Measurements from ENCODE around the gene ADCY2.

DNA sequence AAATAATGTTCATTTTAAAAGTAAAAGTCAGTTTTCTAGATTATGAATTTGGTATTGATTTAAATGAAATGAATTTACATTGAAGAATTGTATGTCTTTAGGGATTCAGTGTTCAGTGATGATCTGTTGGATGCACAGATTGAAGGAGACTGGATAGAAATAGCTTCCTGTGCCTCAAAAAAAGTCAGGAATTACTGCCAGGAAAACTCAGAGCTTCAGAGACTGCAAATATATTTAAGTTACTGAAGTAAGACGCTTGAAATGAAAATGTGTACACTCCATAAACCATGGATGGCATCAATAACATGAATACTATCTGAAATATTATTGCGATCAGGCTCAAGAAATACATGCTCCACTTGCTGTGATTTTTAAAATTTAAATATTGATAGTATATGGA is 60.3 kb downstream of the ADCY2 start:
- TF ChIP-seq KLF16 (tag by site-specific recombination; IDR thresholded peaks at IDR 0.05) (no peak), SCRT2 (tag by site-specific recombination; IDR thresholded peaks at IDR 0.05) (no peak), ZNF175 (tag by site-specific recombination; IDR thresholded peaks at IDR 0.05) (no peak), OVOL3 (tag by site-specific recombination; IDR thresholded peaks at IDR 0.05) (no peak), EGR2 (tag by site-specific recombination; IDR thresholded peaks at IDR 0.05; ENCODE audit: low read depth) (no peak), ZNF555 (tag by site-specific recombination; conservative IDR thresholded peaks at IDR 0.05) (no peak), ZNF221 (tag by site-specific recombination; IDR thresholded peaks at IDR 0.05; ENCODE audit: borderline replicate concordance) (no peak)
- TF ChIP-seq, protein P1, sequence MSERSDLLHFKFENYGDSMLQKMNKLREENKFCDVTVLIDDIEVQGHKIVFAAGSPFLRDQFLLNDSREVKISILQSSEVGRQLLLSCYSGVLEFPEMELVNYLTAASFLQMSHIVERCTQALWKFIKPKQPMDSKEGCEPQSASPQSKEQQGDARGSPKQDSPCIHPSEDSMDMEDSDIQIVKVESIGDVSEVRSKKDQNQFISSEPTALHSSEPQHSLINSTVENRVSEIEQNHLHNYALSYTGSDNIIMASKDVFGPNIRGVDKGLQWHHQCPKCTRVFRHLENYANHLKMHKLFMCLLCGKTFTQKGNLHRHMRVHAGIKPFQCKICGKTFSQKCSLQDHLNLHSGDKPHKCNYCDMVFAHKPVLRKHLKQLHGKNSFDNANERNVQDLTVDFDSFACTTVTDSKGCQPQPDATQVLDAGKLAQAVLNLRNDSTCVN (tag by site-specific recombination; optimal IDR thresholded peaks at IDR 0.05): no peak
- TF ChIP-seq, protein P2, sequence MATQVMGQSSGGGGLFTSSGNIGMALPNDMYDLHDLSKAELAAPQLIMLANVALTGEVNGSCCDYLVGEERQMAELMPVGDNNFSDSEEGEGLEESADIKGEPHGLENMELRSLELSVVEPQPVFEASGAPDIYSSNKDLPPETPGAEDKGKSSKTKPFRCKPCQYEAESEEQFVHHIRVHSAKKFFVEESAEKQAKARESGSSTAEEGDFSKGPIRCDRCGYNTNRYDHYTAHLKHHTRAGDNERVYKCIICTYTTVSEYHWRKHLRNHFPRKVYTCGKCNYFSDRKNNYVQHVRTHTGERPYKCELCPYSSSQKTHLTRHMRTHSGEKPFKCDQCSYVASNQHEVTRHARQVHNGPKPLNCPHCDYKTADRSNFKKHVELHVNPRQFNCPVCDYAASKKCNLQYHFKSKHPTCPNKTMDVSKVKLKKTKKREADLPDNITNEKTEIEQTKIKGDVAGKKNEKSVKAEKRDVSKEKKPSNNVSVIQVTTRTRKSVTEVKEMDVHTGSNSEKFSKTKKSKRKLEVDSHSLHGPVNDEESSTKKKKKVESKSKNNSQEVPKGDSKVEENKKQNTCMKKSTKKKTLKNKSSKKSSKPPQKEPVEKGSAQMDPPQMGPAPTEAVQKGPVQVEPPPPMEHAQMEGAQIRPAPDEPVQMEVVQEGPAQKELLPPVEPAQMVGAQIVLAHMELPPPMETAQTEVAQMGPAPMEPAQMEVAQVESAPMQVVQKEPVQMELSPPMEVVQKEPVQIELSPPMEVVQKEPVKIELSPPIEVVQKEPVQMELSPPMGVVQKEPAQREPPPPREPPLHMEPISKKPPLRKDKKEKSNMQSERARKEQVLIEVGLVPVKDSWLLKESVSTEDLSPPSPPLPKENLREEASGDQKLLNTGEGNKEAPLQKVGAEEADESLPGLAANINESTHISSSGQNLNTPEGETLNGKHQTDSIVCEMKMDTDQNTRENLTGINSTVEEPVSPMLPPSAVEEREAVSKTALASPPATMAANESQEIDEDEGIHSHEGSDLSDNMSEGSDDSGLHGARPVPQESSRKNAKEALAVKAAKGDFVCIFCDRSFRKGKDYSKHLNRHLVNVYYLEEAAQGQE (tag by site-specific recombination; IDR thresholded peaks at IDR 0.05): no peak
- TF ChIP-seq, protein P3, sequence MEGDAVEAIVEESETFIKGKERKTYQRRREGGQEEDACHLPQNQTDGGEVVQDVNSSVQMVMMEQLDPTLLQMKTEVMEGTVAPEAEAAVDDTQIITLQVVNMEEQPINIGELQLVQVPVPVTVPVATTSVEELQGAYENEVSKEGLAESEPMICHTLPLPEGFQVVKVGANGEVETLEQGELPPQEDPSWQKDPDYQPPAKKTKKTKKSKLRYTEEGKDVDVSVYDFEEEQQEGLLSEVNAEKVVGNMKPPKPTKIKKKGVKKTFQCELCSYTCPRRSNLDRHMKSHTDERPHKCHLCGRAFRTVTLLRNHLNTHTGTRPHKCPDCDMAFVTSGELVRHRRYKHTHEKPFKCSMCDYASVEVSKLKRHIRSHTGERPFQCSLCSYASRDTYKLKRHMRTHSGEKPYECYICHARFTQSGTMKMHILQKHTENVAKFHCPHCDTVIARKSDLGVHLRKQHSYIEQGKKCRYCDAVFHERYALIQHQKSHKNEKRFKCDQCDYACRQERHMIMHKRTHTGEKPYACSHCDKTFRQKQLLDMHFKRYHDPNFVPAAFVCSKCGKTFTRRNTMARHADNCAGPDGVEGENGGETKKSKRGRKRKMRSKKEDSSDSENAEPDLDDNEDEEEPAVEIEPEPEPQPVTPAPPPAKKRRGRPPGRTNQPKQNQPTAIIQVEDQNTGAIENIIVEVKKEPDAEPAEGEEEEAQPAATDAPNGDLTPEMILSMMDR (tag by site-specific recombination; IDR thresholded peaks at IDR 0.05): no peak

All from HEK293 (cell line).